HG03565 (cell line): ENCODE data around the gene KCNK4.

ENCODE experiments used
- ATAC-seq: cut with Tn5 transposase; IDR thresholded peaks from one replicate; pipeline ENCODE4 v1.9.1; 2021; ENCODE audit warnings: mild to moderate bottlenecking, moderate library complexity; ENCODE audit not compliant: unreplicated experiment

KCNK4 gene

DNA sequence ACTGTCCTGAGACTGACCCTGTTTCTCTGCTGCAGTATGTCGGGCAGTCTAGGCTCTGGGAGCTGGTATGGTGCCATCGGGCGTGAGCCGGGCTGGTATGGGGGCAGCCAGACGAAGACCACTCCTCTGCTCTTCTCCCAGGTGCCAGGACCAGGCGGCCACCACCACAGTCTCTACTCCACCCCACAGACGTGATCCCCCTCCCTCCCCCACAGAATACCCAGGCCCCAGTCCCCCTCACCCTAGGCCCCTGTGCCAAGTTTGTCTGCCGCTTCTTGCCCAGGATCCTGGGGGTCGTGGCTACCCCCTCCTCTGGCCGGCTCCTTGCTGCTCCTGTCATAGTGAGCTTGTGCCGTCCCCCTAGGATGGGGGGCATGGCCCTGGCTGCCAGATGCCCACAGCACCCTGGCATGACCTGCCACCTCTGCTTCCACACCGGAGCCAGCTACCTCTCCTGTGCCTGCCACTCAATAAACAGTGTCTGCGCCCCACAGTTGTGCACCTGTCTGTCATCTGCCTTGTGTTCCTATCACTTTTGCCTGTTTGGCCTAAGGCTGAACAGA, 2.0 kb upstream of the KCNK4 start:
- no peak for ATAC-seq

DNA sequence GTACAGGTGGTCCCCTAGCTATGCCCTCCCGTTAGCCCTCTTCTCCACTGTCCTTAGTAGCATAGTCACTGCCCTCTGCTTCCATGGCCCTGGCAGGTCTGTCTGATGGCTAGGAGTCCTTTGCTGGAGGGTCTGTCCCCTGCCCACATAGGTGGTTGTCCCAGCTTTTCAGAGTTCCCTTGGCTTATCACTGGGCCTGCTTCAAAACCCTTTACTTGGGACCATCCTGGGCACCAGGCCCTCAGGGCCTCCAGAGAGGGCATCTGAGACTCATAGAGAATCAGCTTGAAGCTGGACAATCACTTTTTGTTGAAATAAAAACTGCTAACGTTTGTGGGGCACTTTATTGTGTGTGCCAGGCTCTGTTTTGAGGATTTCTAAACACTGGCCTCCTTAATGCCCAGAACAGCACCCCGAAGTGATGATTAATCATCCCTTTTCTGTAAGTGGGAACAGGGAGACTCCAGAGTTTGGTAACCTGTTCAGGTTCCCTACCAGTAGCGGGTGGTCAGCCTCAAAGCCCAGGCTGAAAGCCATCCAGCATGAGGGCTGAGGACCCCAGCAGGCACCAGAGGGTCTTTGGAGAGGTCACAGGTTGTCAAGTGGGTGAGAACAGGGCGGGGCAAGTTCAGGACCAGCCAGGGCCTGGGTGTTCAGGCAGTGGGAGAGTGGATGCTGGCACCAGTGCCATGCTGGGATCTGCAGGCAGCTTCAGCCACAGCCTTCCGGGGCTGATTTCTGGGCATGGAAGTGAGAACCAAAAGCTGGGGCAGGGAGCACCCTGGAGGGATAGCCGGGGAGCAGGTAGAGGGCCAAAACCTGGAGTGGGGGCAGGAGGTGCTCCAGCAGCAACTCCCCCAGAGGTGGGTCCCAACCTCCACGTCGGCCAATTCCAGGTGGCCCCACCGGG, 495 bp upstream of the KCNK4 start:
- ATAC-seq = no peak

DNA sequence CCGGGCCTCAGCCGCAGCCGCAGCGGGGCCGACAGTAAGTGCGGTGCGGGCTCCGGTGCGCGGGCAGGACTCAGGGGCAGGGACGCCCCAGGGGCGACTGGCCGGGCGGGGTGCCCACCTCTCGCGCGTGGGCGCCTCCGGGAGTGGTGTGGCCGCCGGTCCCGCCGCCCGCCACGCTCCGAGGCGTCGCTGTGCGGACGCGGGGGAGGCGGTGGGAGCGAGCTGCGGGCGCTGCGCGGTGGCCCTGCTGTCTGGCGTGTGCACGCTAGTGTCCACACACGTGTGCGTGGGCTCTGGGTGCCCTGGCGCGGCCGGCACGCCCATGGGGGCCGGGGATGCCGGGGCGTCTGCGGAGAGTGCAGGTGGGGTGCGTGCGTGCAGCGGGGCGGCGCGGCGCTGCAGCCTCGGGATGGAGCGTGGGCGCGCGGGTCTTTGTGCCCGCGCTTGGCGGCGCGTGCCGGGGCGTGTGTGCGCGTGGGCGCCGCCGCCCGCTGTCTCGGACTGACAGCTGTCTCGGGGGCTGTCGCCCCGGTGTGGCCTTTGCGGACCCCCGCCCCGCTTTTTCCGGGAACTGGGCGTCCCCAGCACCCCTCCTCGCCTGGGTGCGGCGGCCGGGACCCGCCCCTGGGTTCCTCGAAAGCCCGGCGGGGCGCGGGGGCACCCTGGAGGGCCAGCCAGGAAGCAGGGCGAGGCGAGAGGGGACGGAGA, 804 bp downstream of the KCNK4 start:
- no peak for ATAC-seq

DNA sequence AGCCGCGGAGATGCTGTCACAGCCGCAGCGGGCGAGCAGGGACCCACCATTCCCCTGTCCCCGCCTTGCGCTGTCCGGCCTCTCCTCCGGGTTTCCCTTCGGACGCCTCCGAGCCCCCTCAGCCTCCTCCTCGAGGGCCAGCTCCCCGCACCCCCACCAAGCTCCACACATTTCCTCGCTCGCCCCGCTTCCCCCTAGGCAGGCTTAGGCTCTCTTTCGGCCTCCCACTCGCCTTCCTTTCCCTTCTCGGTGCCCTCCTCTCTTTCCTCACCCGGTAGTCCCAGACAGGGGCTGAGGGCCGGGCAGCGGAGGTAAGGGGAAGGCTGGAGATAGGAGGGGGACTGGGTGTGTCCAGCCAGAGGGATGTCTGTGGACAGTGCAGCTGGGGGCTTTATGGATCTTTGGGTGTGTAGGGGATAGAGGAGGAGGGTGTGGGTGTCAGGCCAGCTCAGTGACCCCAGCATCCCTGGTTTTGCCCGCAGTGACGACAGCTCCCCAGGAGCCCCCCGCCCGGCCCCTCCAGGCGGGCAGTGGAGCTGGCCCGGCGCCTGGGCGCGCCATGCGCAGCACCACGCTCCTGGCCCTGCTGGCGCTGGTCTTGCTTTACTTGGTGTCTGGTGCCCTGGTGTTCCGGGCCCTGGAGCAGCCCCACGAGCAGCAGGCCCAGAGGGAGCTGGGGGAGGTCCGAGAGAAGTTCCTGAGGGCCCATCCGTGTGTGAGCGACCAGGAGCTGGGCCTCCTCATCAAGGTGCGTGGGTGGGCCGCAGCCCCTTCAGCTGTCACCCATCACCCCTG, 1.6 kb downstream of the KCNK4 start:
- no peak for ATAC-seq

DNA sequence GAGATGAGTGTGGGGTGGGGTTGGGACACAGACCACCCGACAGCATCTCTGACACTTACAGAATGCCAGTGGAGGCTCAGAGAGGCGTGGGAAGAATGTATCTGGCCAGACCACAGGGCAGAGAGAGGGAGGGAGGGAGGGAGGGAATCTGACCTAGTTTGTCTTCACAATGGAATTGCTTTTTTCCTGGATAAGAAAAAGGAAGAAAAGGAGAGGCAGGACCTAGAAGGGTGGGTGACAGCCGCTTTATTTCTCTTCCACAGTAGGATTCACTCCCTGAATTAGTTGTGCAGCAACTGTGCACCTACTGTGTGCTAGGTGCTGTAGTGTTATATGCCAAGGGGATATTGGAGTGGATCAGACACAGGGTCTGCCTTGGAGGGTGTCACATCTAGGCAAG, 3.7 kb downstream of the KCNK4 start:
- no peak for ATAC-seq

DNA sequence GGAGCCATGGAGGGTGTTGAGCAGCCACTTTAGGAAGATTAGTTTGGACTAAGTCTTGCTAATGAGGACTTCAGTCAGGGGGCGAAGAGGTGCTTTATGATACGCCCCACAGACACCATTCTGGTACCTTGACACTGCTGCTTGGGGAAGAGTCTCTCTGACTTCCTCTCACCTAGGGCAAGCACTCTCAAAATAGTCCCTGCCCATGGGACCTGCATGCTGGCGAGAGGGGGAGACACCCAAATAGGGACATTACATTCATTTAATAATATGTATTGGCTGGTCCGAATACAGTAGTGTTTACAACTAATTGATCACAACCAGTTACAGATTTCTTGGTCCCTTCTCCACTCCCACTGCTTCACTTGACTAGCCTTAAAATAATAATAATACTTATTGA, 4.7 kb downstream of the KCNK4 start:
- ATAC-seq = no peak

DNA sequence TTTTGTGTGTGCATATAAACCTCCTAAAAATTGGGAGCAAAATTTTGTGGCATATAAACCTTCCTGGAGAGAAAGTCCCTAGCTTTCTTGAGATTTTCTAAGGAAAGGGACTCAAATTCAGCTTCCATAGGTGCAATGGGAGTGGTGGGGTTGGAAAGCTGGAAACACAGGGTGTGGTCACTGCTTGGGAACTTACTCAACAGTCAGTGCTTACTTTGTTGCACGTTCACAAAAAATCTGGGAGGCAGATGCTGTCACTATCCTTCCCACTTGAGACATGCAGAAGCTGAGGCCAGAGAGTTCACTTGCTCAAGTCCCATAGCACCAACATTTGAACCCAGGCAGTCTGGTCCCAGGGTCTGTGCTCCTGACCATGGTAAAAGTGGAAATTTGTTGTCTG, 5.1 kb downstream of the KCNK4 start:
- ATAC-seq = no peak

DNA sequence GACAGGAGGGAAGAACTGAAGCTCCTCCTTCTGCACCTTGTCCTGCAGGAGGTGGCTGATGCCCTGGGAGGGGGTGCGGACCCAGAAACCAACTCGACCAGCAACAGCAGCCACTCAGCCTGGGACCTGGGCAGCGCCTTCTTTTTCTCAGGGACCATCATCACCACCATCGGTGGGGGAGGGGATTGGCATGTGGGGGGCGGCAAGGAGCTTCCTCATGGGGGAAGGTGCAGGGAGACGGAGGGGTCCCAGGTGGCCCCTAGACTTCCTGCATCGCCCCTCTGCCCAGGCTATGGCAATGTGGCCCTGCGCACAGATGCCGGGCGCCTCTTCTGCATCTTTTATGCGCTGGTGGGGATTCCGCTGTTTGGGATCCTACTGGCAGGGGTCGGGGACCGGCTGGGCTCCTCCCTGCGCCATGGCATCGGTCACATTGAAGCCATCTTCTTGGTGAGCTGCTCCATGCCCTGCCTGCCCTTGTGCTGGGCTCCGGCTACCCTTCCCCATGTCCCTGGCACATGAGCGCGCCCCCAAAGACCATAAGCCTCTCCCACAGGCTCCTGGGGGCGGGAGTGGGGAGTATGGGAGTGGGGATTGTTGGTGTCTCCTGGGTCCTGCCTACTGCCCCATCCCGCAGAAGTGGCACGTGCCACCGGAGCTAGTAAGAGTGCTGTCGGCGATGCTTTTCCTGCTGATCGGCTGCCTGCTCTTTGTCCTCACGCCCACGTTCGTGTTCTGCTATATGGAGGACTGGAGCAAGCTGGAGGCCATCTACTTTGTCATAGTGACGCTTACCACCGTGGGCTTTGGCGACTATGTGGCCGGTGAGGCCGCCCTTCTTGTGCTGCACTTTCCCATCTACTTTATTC, 6.0 kb downstream of the KCNK4 start:
- no peak for ATAC-seq

DNA sequence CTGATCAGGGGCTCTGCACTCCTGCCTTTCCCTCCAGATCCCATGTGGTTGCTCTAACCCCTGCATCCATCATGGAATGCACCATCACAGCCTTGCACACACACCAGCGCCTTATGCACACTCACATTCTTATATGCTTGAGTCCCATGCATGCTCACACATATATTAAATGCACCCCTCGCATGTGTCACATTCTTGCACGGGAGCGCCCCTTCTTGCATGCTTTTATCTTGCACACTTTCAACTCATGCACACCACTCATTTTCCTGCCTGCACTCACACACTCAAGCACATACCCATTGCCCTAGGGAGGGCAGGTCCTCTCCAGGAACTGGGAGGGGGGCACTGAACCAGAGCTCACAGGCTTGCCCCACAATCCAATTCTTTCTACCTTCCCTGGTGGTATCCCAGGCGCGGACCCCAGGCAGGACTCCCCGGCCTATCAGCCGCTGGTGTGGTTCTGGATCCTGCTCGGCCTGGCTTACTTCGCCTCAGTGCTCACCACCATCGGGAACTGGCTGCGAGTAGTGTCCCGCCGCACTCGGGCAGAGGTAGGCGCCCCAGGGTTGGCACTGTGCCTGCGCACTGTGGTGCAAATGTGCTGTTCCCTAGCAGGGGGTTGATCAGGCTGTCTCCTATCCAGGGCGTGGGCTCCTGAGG, 6.7 kb downstream of the KCNK4 start:
- ATAC-seq = no peak

DNA sequence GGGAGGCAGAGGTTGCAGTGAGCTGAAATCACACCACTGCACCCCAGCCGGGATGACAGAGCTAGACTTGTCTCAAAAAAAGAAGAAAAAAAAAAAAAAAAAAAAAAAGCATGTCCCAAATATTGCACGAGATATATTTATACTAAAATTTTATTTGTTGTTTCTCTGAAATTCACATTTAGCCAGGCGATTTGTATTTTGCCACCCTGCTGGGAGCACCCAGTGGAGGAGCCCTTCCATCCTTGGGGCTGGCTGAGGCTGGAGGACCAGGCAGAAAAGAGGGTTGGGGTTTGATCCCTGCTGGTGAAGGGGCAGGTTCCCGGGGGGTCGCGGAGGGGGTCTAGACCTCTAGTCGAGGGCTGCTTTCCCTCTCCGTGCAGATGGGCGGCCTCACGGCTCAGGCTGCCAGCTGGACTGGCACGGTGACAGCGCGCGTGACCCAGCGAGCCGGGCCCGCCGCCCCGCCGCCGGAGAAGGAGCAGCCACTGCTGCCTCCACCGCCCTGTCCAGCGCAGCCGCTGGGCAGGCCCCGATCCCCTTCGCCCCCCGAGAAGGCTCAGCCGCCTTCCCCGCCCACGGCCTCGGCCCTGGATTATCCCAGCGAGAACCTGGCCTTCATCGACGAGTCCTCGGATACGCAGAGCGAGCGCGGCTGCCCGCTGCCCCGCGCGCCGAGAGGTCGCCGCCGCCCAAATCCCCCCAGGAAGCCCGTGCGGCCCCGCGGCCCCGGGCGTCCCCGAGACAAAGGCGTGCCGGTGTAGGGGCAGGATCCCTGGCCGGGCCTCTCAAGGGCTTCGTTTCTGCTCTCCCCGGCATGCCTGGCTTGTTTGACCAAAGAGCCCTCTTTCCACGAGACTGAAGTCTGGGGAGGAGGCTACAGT, 8.1 kb downstream of the KCNK4 start:
- no peak for ATAC-seq

DNA sequence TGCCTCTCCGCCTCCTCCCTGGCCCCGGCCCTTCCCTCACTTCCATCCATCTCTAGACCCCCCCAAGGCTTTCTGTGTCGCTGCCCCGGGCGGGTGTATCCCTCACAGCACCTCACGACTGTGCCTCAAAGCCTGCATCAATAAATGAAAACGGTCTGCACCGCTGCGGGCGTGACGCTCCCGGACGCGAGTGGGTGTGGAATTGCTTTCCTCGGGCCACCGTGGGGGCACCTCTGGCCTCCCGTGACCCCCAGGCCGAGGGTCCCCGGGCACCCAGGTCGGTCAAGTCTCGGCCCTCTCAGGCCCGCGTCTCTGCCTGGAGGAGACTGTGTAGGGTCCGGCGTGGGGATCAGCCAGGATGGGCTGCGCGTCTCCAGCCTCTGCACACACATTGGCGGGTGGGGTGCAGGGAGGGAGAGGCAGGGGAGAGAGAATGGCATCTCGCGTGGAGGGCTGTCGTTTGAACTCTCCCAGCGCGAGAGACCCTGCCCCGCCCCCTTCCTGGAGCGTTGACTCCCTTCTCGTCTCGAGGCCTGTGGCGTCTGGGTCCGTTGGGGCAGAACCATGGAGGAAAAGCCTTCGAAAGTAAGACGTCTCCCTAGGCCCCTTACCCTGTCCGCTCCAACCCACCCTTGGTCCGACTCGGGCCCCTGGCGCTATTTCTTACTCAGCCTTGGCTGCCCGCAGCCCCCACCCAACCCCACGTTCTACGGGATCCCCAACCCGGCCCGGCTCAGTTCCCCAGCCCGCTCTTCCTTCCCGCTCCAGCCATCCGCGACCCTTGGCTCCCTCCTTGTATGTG, 8.9 kb downstream of the KCNK4 start, which contains the start of gene CATSPERZ:
Gene CATSPERZ (plus strand): TSS at position 512 of the 802 bp plus-strand sequence. CDS start 53 bp downstream, at position 565.
- no peak for ATAC-seq

DNA sequence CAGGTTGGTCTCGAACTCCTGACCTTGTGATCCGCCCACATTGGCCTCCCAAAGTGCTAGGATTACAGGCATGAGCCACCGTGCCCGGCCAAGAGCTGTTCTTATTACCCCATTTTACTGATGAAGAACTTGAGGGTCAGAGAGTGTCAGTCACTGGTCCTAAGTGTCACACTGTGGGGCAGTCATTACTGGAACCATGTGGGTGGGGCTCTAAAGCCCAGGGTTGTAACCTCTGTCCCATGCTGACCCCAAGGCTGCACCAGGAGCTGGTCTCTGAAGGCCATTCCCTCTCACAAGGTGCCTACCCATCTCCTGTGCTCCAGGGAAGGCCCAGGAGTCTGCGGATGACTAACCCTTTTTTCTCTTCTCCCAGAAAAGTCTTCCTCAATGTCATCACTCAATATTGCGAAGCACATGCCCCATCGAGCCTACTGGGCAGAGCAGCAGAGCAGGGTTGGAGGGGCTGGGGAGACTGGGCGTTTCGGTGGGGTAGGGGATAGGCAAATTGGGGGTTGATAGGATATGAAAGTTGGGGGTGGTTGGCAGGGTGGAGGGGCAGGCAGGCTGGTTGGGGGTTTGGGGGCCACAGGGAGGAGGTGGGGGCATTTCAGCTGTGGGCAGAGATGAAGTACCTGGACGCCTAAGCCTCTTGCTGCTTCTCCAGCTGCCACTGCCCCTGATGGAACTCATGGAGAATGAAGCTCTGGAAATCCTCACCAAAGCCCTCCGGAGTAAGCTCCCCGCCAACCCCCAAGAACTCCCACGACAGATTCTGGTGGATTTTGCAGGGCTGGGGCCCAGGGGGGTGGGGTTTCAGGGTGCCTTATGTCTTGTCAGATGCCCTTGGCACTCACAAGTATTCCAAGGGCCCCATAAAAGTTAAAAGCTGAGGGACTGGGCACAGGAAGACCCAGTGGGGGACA, 12.3 kb downstream of the KCNK4 start:
- no peak for ATAC-seq

DNA sequence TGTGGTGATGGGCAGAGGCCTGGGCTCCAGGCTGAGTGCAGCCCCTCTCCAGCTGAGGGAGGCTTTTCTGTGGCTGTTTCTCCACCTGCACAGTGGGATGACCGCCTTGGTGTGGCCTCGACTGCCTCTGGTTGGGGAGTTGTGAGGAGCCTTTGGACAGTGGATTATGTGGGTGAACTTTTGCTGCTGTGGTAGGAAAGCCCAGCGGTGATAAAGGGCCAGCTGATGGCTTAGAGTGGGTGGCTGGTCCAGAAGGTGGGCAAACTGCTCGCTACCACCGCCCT, 12.9 kb downstream of the KCNK4 start:
- ATAC-seq = no peak

DNA sequence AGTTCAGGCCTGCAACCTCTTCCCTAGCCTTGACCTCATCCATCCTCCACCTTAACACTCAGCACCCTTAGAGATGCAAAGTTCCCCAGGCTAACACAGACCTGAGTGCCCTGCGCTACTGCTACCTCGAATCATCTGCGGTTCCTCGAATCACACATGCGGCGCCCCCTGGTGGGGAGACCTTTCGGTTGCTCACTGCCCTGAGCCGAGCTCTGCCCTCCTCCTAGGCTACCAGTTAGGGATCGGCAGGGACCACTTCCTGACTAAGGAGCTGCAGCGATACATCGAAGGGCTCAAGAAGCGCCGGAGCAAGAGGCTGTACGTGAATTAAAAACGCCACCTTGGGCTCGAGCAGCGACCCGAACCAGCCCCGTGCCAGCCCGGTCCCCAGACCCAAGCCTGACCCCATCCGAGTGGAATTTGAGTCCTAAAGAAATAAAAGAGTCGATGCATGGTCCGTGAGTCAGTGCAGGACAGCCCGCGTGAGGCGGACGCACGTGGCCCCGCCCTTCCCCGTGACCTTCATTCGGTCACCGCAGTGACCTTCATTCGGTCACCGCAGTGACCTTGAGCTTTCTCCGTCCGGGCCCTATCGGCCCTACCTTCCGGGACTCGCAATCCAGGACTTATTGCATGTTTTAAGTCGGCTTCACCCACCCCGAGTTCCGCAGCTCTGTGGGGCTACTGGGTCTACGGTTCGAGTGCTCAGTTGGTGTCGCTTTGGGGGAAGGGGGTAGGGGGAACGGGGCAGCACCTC, 13.4 kb downstream of the KCNK4 start:
- peak; percentile 21 for ATAC-seq

DNA sequence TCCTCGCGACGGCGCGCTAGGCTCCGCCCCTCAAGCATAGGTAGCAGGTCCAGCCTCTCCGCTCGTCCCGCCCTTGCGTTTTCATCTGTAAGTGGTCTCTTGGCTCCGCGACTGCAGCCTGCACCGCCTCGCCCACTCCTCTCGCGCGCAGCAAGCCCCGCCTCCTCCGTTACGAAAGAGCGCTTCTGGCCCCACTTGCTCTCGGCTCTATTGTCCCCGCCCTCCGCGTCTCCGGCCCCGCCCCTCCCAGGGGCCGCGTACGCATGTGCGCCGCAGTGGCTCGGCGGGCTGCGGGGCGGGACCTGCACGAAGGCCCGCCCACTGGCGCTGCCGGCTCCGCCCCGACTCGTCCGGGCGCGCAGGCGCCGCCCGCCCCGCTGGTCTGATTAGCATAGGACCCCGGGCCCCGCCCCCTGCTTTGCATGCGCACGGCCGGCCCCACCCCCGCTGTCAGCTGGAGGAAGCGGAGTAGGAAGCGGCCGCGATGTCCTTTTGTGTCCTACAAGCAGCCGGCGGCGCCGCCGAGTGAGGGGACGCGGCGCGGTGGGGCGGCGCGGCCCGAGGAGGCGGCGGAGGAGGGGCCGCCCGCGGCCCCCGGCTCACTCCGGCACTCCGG, 14.1 kb downstream of the KCNK4 start, which contains the start of gene ESRRA:
Gene ESRRA (plus strand): TSS at position 450 of the 616 bp plus-strand sequence. CDS start 1,656 bp downstream, outside the sequence.
- ATAC-seq = peak; percentile 60
